Hematopoietic multipotent progenitor cell treated with erythropoietin and hydrocortisone succinate and interleukin-3 and kit ligand, for 4 days (in vitro differentiated cells): ENCODE measurements around the gene ZBTB2.

Source experiments
- DNase-seq: peaks from one replicate; pipeline ENCODE4 v3.0.0-alpha.2; 2015

Gene ZBTB2

GRCh38 chr6:151326116-151326825 is 65.1 kb downstream of the ZBTB2 start:
- DNase-seq: no peak

GRCh38 chr6:151325075-151326050 is 66.0 kb downstream of the ZBTB2 start:
- peak; percentile 36 for DNase-seq

GRCh38 chr6:151324488-151324825 is 66.9 kb downstream of the ZBTB2 start:
- DNase-seq: peak; percentile 6

GRCh38 chr6:151323791-151324487 is 67.4 kb downstream of the ZBTB2 start:
- peak; percentile 80 for DNase-seq

GRCh38 chr6:151322570-151322969 is 68.8 kb downstream of the ZBTB2 start:
- no peak for DNase-seq

- no peak for DNase-seq
Observed at GRCh38 chr6:151321438-151321837, 69.9 kb downstream of the ZBTB2 start.

- DNase-seq: no peak
Observed at GRCh38 chr6:151320140-151320539, 71.2 kb downstream of the ZBTB2 start.

- no peak for DNase-seq
Observed at GRCh38 chr6:151317995-151318365, 73.4 kb downstream of the ZBTB2 start.

GRCh38 chr6:151317103-151317994 is 74.0 kb downstream of the ZBTB2 start:
- DNase-seq: no peak

GRCh38 chr6:151315661-151316060 is 75.7 kb downstream of the ZBTB2 start:
- DNase-seq: peak; percentile 48
